Fibroblast of the aortic adventitia (primary cell): ENCODE data around the gene ZMIZ1. TPM values are rescaled to one million over a fixed set of nuclear protein-coding genes. Genes with fewer than 3 reads are reported as not detected.

ENCODE experiments used
- DNase-seq: peaks from one replicate; pipeline ENCODE4 v3.0.0-alpha.2; 2010; ENCODE audit warnings: low read depth
- H3K4me3 ChIP-seq: 2 replicates; pipeline ENCODE4 v1.5.1; 2011; ENCODE audit warnings: low read depth, mild to moderate bottlenecking, control low read depth, low read length, moderate library complexity
- total RNA-seq: library from RNA; depleted of rRNA; stranded (reverse); fragments of >200 nt; gene quantifications from 2 replicates; pipeline ENCODE4 v1.2.3, GENCODE V29; 2012; ENCODE audit warnings: low replicate concordance
- TF ChIP-seq, protein P1 (sequence below): IDR thresholded peaks from 2 replicates; pipeline ENCODE4 v1.5.1; 2011; ENCODE audit warnings: mild to moderate bottlenecking, low read length, control low read depth, inconsistent platforms; ENCODE audit not compliant: insufficient read depth

ZMIZ1 gene
- total RNA-seq, 1 donor: 28.1 TPM

GRCh38 chr10:79313320-79313719, 244.6 kb downstream of the ZMIZ1 start:
- TF ChIP-seq, protein P1, sequence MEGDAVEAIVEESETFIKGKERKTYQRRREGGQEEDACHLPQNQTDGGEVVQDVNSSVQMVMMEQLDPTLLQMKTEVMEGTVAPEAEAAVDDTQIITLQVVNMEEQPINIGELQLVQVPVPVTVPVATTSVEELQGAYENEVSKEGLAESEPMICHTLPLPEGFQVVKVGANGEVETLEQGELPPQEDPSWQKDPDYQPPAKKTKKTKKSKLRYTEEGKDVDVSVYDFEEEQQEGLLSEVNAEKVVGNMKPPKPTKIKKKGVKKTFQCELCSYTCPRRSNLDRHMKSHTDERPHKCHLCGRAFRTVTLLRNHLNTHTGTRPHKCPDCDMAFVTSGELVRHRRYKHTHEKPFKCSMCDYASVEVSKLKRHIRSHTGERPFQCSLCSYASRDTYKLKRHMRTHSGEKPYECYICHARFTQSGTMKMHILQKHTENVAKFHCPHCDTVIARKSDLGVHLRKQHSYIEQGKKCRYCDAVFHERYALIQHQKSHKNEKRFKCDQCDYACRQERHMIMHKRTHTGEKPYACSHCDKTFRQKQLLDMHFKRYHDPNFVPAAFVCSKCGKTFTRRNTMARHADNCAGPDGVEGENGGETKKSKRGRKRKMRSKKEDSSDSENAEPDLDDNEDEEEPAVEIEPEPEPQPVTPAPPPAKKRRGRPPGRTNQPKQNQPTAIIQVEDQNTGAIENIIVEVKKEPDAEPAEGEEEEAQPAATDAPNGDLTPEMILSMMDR: no peak
- DNase-seq: no peak

DNA sequence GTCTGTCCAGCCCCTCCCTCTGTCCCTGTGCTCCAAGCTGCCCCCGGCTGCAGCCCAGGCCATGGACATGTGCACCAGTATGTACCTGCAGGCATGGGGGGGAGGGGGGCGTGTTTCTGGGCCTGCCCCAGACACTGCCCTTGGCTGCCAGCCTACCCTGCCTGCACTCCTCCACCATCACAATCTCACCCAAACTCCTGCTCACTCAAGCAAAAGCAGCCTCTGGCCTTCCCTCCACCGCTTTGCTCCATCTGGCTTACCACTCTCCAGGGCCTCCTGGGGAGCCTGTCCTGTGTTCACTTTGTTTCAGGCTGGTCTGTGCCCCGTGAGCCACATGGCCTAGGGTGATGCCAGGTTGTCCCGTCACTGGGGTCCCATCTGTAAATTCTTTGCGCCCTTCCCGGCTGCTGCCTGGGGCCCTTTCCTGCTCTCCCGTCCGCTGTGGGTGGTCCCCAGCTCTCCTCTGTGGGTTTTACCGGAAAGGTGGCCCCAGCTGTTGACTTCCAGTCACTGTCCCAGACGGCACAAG, 245.2 kb downstream of the ZMIZ1 start:
- H3K4me3 ChIP-seq: no peak overlapping the region
- TF ChIP-seq, protein P1: no peak
- no peak for DNase-seq

More at GRCh38 chr10:79313320-79313719, 244.6 kb downstream of the ZMIZ1 start:
- H3K4me3 ChIP-seq: no peak overlapping the region

DNA sequence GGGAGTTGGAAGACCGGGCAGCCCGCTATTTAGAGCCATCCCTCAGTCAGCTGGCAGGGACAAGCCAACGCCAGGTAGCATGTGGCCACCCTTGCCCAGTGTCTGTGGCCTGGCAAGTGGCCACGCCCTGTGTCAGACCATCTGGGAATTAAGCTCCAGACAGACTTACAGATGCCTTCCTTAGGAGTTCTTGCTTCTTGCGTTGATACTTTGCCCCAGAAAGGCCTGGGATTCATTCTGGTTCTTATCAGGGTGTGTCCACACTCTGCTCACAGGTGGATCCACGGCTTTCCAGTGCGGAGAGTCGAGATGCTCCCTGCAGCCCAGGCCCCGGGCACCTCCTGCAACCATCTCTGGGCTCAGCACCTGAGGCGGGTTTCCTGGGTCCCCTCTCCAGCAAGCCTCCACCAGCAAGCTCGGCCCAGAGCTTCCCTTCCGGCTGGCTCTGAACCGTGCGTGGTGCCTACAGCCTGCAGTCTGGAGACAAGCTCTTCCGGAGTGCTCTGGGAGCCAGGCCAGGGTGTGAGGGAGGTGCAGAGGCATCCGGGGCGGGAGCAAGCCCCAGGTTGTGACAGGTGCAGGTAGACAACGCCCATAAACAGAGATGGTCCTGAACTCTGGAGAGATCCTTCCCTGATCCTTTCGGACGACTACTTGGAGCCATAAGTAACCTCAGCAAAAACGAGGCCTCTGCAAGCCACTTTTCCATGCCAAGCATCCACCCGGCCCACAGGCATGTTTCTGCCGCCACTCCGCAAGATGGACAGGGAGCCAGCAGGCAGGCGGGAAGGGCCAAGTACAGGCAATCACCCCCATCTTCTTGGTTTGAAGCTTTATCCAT, 246.2 kb downstream of the ZMIZ1 start:
- DNase-seq: no peak
- TF ChIP-seq, protein P1: no peak
- H3K4me3 ChIP-seq: no peak overlapping the region

DNA sequence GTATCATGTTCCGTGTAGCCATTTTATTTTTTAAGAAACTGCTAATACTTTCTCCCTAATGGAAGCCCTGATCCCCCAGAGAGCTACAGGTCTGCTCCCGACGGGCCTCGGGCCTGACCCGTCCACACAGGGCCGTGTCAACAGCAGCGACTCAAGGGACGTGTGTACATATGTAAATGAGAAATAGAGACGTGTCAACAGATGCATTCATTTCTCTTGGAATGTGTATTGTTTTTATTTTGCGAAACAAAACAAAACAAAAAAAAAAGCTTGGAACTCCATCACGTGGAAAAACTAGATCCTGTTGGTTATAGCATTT, 246.8 kb downstream of the ZMIZ1 start:
- TF ChIP-seq, protein P1: no peak
- H3K4me3 ChIP-seq: no peak overlapping the region
- no peak for DNase-seq

- DNase-seq: no peak
- TF ChIP-seq, protein P1: no peak
- no peak overlapping the region for H3K4me3 ChIP-seq
These were observed 248.1 kb downstream of the ZMIZ1 start for GRCh38 chr10:79316671-79317431.

- no peak overlapping the region for H3K4me3 ChIP-seq
- DNase-seq: no peak
- TF ChIP-seq, protein P1: no peak
These were observed 249.6 kb downstream of the ZMIZ1 start for GRCh38 chr10:79318369-79318768.
